ENCODE measurements around the gene USP24. TPM values are rescaled to one million over a fixed set of nuclear protein-coding genes. Genes with fewer than 3 reads are reported as not detected.

The USP24 gene
- total RNA-seq, 1 donor from 2014 or later, result 35.8 TPM

- Histone ChIP-seq H3K4me1 (peaks cover 72% of the 10 kb centered on the region), H3K27ac (no peak overlapping the region), H3K4me3 (peak overlapping the region in 1 of 2 donors; percentile 2), H3K9me3 (no peaks in the 10 kb centered on the region), H3K27me3 (no peaks in the 10 kb centered on the region), H3K36me3 (no peaks in the 10 kb centered on the region)
- intact Hi-C loops (cut with DNase I), result no loop called here
- DNase-seq (ENCODE audit: extremely low spot score in 2 of 2), result no peak
- no peak for TF ChIP-seq POLR2AphosphoS5 (IDR thresholded peaks at IDR 0.05; ENCODE audit: insufficient read depth in 1 of 2, low read depth in 1 of 2)
- TF ChIP-seq, protein P1, sequence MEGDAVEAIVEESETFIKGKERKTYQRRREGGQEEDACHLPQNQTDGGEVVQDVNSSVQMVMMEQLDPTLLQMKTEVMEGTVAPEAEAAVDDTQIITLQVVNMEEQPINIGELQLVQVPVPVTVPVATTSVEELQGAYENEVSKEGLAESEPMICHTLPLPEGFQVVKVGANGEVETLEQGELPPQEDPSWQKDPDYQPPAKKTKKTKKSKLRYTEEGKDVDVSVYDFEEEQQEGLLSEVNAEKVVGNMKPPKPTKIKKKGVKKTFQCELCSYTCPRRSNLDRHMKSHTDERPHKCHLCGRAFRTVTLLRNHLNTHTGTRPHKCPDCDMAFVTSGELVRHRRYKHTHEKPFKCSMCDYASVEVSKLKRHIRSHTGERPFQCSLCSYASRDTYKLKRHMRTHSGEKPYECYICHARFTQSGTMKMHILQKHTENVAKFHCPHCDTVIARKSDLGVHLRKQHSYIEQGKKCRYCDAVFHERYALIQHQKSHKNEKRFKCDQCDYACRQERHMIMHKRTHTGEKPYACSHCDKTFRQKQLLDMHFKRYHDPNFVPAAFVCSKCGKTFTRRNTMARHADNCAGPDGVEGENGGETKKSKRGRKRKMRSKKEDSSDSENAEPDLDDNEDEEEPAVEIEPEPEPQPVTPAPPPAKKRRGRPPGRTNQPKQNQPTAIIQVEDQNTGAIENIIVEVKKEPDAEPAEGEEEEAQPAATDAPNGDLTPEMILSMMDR (IDR thresholded peaks at IDR 0.05), result no peak
- TF ChIP-seq POLR2A (IDR thresholded peaks at IDR 0.05), result no peak
Observed at GRCh38 chr1:55210990-55211801, 4.0 kb downstream of the USP24 start.

- Histone ChIP-seq H3K27ac (no peak overlapping the region), H3K36me3 (no peaks in the 10 kb centered on the region), H3K4me1 (peaks cover 85% of the 10 kb centered on the region), H3K27me3 (no peaks in the 10 kb centered on the region), H3K9me3 (no peaks in the 10 kb centered on the region), H3K4me3 (no peak overlapping the region)
- TF ChIP-seq POLR2A (IDR thresholded peaks at IDR 0.05) (no peak), POLR2AphosphoS5 (IDR thresholded peaks at IDR 0.05; ENCODE audit: insufficient read depth in 1 of 2, low read depth in 1 of 2) (no peak)
- TF ChIP-seq, protein P1 (IDR thresholded peaks at IDR 0.05), result no peak
- intact Hi-C loops (cut with DNase I), result no loop called here
- no peak for DNase-seq (ENCODE audit: extremely low spot score in 2 of 2)
Observed at GRCh38 chr1:55209247-55209646, 5.9 kb downstream of the USP24 start.

DNA sequence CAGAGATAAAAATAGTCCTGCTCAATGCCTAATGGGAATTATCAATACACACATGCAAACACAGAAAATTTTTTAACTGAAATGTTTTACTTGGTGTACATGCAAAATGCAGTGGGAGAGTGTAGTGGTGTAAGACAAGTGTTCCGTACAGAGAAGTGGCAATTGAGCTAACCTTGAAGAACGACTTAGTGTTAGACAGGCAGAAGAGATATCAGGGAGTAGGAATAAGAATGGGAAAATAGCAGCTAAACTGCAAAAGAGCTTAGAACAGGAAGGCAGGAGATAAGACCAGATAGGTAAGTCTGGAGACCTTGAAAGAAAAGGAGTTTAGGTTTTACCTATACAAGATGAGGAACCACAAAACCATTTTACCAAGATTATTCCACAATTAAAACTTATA lies 9.0 kb downstream of the USP24 start:
- no peaks in the 10 kb centered on the region for H3K36me3 ChIP-seq
- H3K27me3 ChIP-seq, result no peaks in the 10 kb centered on the region
- no peak overlapping the region for H3K4me3 ChIP-seq
- peaks cover 67% of the 10 kb centered on the region for H3K4me1 ChIP-seq
- no peak for DNase-seq (ENCODE audit: extremely low spot score in 2 of 2)
- TF ChIP-seq POLR2A (IDR thresholded peaks at IDR 0.05), result no peak
- TF ChIP-seq, protein P1 (IDR thresholded peaks at IDR 0.05), result no peak
- TF ChIP-seq POLR2AphosphoS5 (IDR thresholded peaks at IDR 0.05; ENCODE audit: insufficient read depth in 1 of 2, low read depth in 1 of 2), result no peak
- intact Hi-C loops (cut with DNase I), result no loop called here
- H3K27ac ChIP-seq, result no peak overlapping the region
- H3K9me3 ChIP-seq, result no peaks in the 10 kb centered on the region

DNA sequence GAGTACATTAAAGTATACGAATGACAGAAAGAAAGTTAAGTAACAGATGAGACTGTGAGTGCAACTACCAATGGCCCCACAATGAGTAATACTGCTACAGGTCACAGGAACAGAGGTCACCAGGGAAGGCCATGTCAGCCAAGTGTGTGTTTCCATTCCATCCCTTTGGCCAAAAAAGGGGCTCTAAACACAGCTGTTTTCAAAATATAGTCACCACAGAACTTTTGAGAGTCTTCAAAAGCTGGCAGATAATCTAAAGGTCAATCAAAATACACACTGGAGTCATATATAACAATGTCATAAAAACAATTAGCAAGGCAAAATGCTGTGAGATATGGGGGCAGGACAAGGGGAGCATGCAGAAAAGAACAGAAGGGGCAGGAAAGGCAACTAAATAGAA lies 10.2 kb downstream of the USP24 start:
- TF ChIP-seq POLR2AphosphoS5 (IDR thresholded peaks at IDR 0.05; ENCODE audit: insufficient read depth in 1 of 2, low read depth in 1 of 2) (no peak), POLR2A (IDR thresholded peaks at IDR 0.05) (no peak)
- TF ChIP-seq, protein P1 (IDR thresholded peaks at IDR 0.05), result no peak
- Histone ChIP-seq H3K4me3 (no peak overlapping the region), H3K9me3 (no peaks in the 10 kb centered on the region), H3K36me3 (no peaks in the 10 kb centered on the region), H3K27ac (no peak overlapping the region), H3K27me3 (no peaks in the 10 kb centered on the region), H3K4me1 (peaks cover 55% of the 10 kb centered on the region)
- intact Hi-C loops (cut with DNase I), result no loop called here
- DNase-seq (ENCODE audit: extremely low spot score in 2 of 2), result no peak

GRCh38 chr1:55203064-55203463 lies 12.1 kb downstream of the USP24 start:
- peaks cover 46% of the 10 kb centered on the region for H3K4me1 ChIP-seq
- intact Hi-C loops (cut with DNase I), result no loop called here
- TF ChIP-seq POLR2A (IDR thresholded peaks at IDR 0.05), result no peak
- TF ChIP-seq, protein P1 (IDR thresholded peaks at IDR 0.05), result no peak
- TF ChIP-seq POLR2AphosphoS5 (IDR thresholded peaks at IDR 0.05; ENCODE audit: insufficient read depth in 1 of 2, low read depth in 1 of 2), result no peak

More at GRCh38 chr1:55203064-55203463, 12.1 kb downstream of the USP24 start:
- H3K4me3 ChIP-seq, result no peak overlapping the region
- H3K27ac ChIP-seq, result no peak overlapping the region
- H3K36me3 ChIP-seq, result no peaks in the 10 kb centered on the region
- no peaks in the 10 kb centered on the region for H3K9me3 ChIP-seq
- no peak for DNase-seq (ENCODE audit: extremely low spot score in 2 of 2)
- H3K27me3 ChIP-seq, result no peaks in the 10 kb centered on the region
